NCI-H128 (cell line): ENCODE measurements around the gene ARL17A.
"Not testable (repeated sequence)": the region's sequence is repeated elsewhere in the genome, so short reads cannot be mapped to it uniquely, and the experiment has no call there.

Source experiments
- DNase-seq: peaks from one replicate; lab custom pipeline; 2025; ENCODE audit not compliant: unreplicated experiment; lab: John Stamatoyannopoulos, UW

ARL17A gene

DNA sequence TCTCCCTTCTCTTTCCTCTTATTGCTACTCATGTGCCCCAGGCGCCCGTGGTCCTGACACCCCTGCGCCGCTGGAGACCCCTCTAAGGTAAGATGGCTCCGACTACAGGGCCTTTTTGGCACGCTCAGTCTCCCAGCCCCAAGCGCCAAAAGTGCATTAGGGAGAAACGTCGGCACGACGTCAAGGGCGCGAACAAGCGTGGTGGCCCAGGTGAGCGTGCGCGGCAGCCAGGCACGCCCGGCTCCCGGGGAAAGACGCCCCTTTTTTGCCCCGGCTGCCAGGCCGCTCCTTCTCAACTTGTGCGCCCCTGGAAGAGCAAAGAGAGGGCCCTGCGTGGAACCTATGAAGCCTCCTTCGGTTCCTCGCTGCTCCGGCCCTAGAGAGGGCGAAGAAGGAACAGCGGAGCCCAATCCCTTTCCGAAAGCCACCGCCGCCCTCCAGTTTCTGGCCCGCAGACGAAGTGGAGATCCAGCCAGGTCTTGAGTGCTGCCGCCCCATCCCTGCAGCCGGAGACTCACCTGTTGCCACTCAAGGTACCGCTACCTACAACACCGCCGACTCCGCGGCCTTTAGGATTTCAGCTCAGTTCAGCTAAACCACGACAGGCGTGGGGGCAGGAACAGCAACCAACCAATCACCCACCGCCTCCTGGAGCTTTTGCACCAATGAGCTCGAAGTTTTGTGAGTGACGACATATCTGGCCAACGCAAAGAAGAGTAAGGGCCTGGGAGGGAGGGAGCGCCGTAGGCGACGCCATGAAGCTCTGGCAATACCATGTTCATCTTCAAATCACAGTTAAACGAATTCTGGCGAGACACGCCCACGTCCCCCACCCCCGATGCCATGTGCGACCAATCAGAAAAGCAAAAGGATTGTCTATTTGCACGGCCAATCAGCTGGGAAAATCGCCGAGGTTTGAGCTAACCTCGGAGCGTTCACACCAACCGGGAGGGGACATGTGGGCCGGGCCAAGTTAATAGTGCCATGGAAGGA is at the start of gene ARL17A:
ARL17A (minus strand) TSS at position 609 of the 993 bp plus-strand sequence. CDS start 3,369 bp downstream, outside the sequence.
- DNase-seq, result not testable (repeated sequence)

DNA sequence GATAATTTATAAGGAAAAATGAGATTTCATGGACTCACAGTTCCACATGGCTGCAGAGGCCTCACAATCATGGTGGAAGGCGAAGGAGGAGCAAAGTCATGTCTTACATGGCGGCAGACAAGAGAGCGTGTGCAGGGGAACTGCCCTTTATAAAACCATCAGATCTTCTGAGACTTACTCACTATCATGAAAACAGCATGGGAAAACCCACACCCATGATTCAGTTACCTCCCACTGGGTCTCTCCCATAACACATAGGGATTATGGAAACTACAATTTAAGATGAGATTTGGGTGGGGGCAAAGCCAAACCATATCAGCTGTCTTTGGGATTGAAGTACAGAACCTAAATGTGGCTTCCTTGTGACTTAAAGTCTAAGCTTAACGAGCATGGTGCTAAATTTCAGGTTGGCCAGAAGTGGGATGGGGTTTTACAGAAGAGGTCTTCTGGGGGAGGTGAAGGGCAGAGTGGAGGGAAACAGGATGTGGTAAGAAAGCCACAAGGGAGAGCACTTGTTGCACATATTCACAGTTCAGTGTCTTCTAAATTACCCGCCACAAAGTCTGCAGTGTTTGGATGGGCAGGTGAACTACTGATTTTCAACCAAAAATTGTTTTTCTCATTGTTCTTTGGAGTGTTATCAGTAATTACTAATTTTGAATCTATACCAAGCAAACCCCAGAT is 49.4 kb upstream of the ARL17A start:
- not testable (repeated sequence) for DNase-seq

DNA sequence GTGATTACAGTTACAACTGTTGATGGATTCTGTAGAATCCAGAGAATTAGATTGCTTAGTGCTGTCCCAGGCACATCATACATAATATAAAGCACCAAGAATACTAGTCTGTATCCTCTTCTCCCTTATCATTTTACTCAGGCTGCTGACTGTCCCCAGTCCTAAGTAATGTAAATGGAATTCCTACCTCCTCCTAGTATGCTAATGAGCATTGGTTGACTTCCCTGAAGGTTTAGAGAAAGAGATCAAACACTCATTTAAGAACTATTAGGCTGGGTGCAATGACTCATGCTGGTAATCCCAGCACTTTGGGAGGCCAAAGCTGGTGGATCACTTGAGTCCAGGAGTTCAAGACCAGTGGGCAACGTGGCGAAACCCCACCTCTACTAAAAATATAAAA is 48.0 kb upstream of the ARL17A start:
- not testable (repeated sequence) for DNase-seq

DNA sequence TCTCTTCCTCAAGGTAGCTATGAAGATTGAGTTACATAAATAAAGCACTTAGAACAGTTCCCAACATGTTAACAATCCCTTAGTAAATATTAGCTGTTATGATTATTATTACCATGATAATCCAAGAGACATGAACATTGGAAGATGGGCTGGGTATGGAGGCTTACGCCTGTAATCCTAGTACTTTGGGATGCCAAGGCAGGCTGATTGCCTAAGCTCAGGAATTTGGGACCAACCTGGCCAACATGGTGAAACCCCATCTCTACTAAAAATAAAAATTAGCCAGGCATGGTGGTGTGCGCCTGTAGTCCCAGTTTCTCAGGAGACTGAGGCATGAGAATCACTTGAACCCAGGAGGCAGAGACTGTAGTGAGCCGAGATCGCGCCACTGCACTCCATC is 45.2 kb upstream of the ARL17A start:
- DNase-seq, result not testable (repeated sequence)

DNA sequence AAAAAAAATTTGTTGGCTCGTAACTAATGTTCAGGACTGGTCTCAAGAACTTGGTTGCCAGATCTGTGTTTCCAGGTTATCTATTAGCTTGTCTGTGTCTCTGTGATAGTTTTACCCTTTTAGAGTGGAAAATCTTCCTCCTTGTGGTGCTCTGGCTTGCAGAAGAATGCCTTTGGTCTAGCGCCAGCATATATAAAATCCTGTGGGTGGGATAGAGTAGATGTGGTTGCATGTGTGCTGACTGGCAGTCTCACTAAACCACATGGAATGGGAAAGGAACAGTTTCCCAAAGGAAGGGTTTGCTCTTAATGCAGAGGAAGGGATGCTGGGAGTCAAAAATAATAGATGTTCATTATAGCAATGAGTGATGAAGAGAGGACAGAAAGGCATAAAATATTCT is 44.3 kb upstream of the ARL17A start:
- DNase-seq, result not testable (repeated sequence)

DNA sequence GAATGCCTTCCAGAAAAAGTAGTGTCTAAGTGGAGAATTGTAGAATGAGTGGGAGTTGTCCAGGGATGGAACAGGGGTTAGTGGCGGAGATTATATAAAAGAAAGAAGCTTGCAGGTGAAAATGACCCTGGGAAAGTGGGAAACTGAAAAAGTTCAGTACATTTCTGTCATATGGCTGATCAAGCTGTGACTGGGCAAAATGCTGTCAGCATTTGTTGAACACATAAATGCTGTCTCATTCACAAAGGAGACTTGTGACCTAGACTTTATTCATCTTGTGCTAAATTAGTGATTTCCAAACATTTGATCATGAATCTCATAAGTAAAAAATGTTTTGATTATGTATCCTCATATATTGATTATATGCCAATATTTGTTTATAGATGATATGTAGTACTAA is 39.5 kb upstream of the ARL17A start:
- not testable (repeated sequence) for DNase-seq

DNA sequence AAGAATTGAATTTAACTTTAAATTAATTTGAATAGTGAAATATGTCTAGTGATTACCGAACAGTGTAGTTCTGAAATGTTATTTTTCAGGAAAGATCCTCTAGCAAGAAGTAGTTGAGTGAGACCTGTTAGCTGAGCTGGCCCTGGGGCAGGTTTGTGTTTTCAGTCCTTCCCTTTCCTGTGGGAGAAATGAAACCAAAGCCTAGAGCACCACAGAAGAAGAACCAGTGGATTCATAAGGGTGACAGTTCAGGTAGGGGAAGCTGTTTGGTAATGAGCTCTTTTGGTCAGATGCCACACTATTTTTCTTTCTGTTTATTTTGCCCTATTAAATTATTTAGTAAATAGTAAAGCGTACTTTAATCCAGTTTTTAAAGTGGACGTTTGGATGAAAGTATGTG is 37.6 kb upstream of the ARL17A start:
- DNase-seq, result not testable (repeated sequence)

DNA sequence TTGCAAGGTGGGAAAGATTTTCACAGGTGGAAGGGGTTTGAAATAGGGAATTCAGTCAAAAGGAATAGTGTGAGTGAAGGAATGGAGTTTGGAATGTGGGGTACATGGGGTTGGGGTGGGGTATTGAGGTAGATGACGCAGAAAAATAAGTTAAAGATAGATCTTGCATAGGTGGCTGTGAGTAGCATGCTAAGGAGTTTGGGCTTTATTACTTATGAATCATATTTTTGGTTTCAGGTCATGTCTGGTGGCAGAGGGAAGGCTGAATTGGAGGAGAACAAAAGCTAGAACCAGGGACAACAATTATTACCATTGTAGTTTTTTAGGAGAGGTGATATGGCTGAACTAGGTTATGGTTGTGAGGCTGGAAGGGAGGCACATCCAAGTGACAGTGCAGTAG is 34.4 kb upstream of the ARL17A start:
- not testable (repeated sequence) for DNase-seq

DNA sequence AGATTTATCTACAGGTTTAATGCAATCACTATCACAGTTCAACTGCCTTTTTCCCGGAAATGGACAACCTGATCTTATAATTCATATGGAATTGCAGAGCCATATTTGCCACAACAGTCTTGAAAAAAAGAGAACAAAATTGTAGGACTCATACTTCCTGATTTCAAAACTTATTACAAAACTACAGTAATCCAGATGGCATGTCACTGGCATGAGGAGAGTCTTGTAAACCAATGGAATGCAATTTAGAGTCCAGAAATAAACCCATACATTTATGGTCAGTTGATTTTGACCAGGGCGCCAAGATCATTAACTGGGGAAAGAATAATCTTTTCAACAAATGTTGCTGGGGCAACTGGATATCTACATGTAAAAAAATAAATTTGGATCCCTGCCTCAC is 31.8 kb upstream of the ARL17A start:
- not testable (repeated sequence) for DNase-seq

DNA sequence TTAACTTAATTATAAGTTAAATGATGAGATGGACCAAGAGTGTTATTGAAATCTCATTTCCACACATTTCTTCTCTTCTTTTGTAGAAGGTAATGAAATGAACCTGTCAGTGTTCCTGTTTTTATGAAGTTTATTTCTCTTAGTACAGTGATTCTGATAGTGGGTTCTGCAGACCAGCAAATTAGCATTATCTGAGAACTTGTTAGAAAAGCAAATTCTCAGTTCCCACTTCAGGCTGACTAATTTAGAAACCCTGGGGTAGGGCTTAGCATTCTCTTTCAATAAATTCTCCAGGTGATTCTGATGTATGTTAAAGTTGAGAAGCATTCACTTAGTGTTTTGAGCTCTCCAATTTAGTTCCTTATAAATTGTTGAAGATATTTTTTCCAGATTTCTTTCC is 23.6 kb upstream of the ARL17A start:
- not testable (repeated sequence) for DNase-seq

DNA sequence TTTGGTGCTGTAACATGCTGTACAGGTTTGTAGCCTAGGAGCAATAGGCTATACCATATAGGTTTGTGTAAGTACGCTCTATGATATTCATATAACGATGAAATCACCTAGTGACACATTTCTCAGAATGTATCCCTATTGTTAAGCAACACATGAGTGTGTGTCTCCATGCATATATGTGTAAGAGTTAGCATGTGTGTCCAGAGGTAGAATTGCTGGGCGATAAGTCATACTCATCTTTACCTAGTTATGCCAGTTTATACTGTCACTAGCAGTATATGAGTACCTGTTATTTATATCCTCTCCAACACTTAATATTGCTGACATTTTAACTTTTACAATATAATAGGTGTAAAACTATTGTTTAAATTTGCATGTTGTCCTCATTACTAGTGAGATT is 21.3 kb upstream of the ARL17A start:
- DNase-seq, result not testable (repeated sequence)

DNA sequence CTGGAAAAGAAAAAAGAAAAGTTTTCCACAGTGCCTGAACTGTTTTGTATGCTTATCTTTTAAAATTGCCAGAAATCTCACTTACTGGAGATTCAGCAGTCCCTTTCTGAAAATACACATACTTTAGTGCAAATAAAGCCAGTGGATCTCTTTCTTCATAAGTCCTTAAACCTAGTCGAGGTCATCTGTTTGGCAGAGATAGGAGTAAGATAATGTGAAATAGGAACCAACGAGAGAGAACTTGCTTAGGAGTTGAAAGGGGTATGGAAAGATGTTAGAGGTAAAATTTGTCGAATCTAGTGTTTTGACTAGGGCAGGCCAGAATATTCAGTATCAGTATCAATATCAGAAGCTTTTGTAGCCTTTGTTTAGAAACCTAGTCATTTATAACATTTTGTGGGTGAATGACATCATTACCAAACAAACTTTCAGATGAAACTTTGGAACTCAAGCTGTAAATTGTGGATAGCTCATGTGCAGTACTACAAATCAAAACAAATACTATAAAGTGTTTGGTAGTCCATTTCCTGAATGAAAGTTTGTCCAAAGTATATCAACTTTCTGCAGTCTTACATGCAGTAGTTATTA is 18.9 kb upstream of the ARL17A start:
- not testable (repeated sequence) for DNase-seq

DNA sequence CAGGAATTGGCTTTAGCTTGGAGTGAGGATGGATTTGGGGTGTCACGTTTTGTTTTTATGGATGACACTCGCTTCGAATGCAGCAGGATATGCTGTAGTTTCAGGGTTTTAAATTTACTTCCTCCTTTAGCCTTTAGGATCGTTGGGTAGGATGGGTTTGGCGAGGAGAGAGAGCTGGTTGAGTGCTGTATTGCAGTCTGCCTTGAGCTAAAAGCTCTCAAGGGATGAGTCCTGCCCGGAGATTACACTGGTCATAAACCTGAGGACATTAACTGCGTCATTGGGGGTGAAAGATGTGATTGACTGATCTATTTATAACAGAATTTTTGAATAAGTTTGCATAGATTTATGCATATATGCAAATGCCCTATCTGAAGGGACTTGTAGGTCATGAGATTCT is 11.8 kb upstream of the ARL17A start:
- DNase-seq, result not testable (repeated sequence)

DNA sequence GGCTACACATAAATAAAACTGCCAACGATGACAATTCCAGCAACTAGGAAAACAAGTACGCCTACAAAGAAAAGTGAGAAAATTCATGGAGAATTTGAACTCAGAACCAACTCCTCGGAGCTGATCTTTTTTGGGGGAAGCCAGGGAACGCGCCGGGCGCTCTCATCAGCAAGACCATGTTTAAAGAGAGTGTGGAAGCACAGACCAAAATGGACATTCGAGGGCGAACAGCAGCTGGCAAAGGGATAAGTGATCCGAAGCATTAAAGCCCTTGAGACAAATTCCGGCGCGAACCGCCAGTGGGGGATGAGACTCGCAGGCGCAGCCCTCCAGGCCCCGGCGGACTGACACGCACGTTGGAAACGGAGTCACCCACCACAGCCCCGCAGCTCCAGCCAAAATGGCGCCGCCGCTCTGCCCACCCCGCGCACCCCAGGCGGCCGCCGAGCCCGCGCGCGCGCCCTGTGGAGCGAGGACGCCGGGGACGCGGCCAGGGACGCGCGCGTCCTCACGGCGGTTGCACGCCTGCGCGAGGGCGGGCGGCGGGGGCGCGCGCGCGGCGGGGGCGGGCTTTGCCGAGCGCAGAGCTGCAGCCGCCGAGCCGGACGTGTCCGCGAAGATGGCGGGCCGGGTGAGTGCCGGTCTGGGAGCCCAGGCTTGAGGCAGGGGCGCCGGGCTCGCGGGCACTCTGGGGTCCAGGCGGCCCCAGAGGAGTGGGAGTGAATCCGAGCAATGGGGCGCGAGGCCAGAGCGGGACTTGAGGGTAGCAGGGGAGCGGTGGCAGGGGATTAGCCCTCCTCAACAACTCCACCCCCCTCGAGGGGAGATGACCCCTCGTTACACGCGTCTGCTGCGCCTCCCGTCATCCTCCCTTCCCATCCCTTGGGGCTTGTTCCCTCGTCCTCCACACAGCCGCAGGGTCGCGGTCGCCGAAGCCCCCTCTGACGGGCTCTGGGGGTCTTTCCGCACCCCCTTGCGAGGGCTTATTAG is 11.0 kb upstream of the ARL17A start, which contains the start of gene NSF:
NSF (plus strand) TSS at position 513 of the 990 bp plus-strand sequence; CDS start at position 620, 107 bp downstream.
- not testable (repeated sequence) for DNase-seq

DNA sequence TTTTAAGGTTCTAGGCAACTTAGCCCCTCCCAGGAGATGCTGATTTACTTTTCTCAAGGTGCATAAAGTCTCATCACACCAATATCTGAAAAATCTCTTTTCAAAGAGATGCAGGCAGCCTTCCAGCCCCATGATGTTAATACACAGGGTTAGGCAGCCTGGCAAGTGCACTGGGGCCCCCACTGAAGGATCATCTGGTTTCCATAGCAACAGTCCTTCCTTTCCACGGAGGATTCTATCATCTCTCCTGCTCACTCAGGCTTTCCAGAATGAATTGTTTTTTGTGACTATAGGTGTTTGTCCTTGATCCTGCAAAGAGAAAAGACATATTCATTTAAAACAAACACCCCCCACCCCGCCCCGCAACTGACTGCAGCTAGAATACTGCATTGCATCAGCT is 6.0 kb upstream of the ARL17A start:
- not testable (repeated sequence) for DNase-seq

DNA sequence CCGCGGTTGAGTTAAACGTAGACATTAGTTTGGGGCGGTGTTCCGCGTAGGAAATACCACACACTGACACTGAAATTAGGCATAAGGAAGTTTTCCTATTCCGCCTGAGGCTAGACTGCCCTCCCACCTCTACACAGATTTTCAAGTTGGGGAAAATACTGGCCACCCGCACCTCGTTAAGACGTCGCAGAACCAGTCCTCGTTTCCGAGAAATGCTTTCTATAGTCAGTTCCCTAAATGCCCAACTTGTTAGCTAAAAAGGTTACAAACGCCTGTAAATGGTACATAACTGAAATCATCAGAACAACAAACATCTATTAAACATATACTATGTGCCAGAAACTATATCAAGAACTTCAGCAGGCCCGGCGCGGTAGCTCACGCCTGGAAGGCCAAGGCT is 591 bp upstream of the ARL17A start:
- DNase-seq, result not testable (repeated sequence)

DNA sequence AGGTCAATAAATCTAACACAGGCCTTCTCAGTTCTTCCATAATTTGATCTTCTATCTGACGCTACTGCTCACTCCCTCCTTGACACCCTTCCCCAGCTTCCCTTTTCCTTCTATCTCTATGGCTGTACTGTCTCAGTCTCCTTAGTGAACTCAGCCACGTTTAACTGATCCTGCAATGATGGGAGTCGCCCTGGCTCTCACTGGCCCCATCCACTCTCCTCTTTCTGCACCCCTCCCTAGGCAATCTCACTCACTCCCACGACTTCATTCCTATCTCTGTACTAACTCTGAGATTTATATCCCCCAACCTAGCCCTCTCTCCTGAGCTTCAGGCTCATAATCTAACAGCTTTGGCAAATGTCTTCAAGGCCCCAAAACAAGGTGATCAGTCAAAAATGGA is 7.7 kb downstream of the ARL17A start:
- not testable (repeated sequence) for DNase-seq

DNA sequence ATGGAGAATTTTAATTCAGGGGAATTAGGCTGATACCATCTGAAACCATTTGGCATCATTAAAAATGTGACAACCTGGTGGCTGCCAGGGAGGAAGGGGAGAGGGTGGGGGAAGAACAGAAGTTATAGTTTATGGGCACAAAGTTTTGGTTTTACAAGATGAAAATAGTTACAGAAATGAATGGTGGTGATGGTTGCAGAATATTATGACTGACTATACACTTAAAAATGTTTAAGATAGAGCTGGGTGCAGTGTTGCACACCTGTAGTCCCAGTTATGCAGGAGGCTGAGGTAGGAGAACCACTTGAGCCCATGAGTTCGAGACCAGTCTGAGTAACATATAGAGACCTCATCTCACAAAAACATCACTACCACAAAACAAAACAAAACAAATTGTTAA is 12.5 kb downstream of the ARL17A start:
- DNase-seq, result not testable (repeated sequence)

DNA sequence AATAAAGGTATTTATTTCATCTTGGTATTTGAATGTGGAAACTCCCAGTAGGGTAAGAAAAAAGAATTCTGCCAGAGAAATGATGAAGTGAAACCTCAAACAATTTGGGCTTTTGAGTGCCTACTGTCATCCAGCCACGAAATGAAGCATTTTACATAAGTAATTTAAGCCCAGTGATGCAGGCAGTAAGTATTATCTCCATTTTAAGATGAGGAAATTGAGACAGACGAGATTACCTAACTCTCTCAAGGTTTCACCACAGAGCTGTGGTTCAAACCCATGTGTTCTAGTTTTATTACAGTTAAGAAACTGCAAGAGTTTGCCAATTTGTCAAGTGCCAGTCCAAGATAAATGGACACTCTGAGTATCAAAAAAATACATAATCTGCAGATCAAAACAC is 13.2 kb downstream of the ARL17A start:
- DNase-seq, result not testable (repeated sequence)

DNA sequence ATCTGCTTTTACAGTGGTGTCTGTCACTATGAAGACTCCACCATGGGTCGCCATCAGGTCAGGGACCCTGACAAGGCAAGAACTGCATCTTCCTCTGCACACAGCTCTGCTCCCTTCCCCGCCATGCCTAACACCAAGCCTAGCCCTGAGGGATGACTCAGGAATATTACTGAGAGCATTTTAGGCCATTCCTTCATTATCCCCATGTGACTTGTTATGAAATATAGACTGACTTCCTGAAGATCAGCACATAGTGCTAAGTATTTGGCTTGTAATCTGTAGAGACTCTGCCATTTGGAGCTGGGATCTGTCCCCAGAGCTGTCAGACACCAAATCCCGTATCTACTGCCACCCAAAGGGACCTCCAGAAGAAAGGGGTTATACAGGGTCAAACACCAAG is 19.4 kb downstream of the ARL17A start:
- not testable (repeated sequence) for DNase-seq
